Astrocyte of the cerebellum (primary cell): Measurements from ENCODE around the gene CDKAL1.
"Not testable (repeated sequence)": the region's sequence is repeated elsewhere in the genome, so short reads cannot be mapped to it uniquely, and the experiment has no call there.

Experiments used
- DNase-seq: peaks from one replicate; pipeline ENCODE4 v3.0.0-alpha.2; 2011; ENCODE audit warnings: low read depth
- H3K4me3 ChIP-seq: 2 replicates; pipeline ENCODE4 v1.5.1; 2011; ENCODE audit warnings: mild to moderate bottlenecking, low read depth, low read length, moderate library complexity
- in situ Hi-C: cut with HindIII; loops from 2 replicates; pipeline ENCODE4 v1.10.0; 2017; ENCODE audit warnings: low sequenced_read_pairs
- TF ChIP-seq, protein P1 (sequence below): IDR thresholded peaks from 2 replicates; pipeline ENCODE4 v1.5.1; 2012; ENCODE audit warnings: low read length, low read depth, moderate library complexity, mild to moderate bottlenecking; ENCODE audit errors: missing control alignments

CDKAL1 gene

DNA sequence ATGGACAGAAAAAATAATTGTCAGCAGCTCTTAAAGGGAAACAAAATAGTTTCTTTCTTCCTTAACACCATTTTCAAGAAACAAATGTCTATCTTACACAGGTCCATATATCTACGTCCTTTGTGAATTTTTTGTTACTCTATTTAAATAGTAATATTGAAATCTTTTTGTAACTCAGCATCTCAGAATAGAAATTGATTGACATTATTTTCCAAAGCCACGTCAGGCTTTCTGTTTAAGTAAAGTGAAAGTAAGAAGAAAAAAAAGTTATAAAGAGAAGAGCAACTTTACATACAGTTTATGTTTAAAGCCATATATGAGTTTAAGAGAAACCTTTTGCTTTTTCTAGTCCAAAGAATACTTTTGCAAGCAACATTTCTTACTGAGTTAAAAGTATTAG, 656.4 kb downstream of the CDKAL1 start:
- in situ Hi-C loops, result no loop called here
- DNase-seq, result no peak
- TF ChIP-seq, protein P1, sequence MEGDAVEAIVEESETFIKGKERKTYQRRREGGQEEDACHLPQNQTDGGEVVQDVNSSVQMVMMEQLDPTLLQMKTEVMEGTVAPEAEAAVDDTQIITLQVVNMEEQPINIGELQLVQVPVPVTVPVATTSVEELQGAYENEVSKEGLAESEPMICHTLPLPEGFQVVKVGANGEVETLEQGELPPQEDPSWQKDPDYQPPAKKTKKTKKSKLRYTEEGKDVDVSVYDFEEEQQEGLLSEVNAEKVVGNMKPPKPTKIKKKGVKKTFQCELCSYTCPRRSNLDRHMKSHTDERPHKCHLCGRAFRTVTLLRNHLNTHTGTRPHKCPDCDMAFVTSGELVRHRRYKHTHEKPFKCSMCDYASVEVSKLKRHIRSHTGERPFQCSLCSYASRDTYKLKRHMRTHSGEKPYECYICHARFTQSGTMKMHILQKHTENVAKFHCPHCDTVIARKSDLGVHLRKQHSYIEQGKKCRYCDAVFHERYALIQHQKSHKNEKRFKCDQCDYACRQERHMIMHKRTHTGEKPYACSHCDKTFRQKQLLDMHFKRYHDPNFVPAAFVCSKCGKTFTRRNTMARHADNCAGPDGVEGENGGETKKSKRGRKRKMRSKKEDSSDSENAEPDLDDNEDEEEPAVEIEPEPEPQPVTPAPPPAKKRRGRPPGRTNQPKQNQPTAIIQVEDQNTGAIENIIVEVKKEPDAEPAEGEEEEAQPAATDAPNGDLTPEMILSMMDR, result no peak
- no peak overlapping the region for H3K4me3 ChIP-seq

DNA sequence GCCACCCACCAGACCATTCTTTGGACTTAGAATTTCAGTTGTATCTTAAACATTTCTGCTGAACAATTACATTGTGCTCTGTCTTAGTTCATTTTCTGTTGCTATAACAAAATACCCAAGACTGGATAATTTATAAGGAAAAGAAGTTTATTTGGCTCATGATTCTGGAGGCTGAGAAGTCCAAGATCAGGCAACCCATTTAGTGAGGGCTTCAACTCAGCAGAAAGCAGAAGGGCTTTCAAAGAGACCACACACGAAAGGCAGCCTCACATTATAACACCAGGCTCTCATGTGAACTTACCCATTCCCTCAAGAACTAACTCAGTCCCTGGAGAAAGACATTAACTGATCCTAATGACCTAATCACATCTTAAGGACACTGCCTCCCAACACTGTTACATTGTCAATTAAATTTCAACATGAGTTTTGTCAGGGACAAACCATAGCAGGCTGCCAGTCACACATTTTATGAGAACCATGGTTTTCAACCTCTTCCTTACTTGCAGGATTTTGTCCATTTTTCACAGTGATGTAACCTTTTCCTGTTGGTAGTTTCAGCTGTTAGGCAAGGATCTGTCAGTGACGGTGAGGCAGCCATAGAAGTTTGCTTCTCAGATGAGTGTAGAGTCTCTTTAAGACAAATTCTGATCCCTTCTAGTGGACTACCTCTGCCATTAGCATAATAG, 659.7 kb downstream of the CDKAL1 start:
- H3K4me3 ChIP-seq, result no peak overlapping the region
- TF ChIP-seq, protein P1, result no peak
- DNase-seq, result no peak
- in situ Hi-C loops, result no loop called here

DNA sequence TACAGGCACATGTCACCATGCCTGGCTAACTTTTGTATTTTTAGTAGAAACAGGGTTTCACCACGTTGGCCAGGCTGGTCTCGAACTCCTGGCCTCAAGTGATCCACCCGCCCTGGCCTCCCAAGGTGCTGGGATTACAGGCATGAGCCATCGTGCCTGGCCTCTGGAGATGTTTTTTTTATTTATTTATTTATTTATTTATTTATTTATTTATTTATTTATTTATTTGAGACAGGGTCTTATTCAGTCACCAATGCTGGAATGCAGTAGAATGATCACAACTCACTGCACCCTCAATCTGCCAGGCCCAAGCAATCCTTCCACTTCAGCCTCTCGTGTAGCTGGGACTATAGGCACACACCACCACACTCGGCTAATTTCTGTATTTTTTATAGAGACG, 661.0 kb downstream of the CDKAL1 start:
- DNase-seq, in situ Hi-C loops, H3K4me3 ChIP-seq: not testable (repeated sequence)

DNA sequence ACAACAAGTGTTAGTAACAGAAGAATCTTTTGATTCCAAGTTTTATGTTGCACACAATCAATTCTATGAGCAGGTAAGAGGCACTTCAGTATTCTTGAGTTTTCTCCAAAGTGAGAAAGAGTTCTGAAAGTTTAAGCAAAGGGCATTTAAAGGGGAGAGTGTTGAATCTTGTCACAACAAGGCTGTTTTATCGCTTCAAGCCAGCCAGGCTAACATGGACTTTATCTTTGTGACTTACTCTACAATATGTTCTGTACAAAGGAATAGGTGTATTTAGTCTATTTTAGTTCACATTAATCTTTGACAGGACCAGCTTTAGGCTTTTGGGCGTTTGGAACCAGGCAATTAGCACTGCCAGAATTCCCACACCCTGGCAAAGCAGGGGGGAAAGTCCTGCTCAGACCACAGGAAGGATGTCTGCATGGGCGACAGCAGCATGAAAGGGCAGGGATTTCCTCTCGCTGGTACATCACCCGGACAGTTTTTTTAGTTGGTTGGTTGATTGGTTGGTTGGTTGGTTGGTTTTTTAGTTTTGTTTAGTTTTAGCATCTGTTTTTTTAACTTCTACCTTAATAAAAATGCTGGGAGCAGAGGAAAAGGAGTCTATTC, 663.9 kb downstream of the CDKAL1 start:
- in situ Hi-C loops, result no loop called here
- no peak for DNase-seq
- TF ChIP-seq, protein P1, result no peak

DNA sequence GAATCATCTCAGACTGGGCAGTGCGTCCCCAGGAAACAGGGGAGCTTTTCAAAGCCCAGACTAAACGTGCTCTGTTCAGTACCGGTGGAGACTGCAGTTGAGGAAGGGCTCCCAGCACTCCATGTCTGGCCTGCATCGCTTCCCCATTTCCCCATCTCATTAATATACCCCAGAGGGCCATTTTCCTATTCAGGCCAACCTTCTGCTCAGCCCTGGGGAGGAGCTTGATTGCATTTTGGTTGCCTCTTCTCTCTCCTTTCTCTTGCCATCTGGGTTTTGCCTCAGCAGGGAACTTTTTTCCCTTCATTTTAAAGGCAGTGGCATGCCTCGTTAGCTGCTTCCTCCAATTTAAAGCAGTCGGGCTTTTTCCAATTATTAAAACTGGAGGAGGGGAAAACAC, 665.0 kb downstream of the CDKAL1 start:
- DNase-seq, result no peak
- H3K4me3 ChIP-seq, result no peak overlapping the region
- in situ Hi-C loops, result no loop called here
- TF ChIP-seq, protein P1, result no peak

More for the DNA sequence above, 663.9 kb downstream of the CDKAL1 start:
- H3K4me3 ChIP-seq, result no peak overlapping the region

DNA sequence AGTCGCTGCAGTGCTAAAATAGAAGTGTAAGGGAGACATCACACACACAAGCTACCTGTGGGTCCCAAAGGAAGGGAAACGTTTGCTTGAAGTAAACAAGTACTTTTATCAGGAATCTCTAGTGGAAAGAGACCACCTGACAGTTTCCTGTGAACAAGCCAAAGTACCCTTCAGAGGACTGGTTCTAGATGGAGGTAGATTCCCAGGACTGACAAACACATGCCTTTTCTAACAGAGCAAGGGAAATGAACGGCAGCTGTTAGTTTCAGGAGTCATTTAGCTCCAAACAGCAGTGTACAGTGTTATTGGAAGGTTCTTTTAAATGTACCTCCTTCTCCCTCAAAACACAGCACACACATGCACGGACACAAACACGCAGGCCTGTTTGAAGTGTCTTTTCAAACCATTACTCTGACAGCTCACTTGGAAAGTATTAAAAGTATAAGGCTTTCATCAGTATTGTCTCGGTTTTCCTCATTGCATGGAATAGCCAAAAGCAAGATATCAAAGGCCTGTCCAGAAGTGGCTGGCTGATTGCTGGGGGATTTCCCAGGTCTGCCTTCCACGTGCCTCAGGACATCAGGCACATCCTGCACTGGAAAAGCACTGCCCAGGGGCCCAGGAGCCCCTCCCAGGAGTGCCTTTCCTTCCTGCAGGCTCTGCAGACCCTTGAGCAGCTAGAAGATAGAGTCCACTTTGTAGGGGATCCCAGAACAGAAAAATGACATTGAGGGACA, 666.0 kb downstream of the CDKAL1 start:
- H3K4me3 ChIP-seq, result no peak overlapping the region
- TF ChIP-seq, protein P1, result no peak
- in situ Hi-C loops, result no loop called here
- DNase-seq, result no peak

DNA sequence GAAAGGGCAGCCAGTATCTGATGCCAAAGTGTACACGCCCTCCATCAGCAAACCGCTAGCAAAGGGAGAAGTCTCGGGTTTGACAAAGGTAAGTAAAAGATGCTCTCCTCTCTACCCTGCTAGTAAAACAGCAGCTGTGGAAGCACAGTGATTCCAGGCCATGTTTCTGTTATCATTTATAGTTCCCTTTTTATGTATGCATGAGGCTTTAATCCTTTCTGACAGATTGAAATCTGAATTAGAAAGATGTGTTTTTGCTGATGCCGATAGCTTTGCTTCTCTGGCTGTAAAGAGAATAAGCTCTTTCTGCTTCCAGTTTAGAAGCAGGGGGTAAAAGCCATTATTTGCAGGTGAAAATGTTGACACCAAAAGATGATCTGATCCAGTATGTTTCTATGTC, 666.9 kb downstream of the CDKAL1 start:
- in situ Hi-C loops, result no loop called here
- no peak overlapping the region for H3K4me3 ChIP-seq
- TF ChIP-seq, protein P1, result no peak
- no peak for DNase-seq
